H1 (cell line): ENCODE data around the gene CNNM4. TPM values are rescaled to one million over a fixed set of nuclear protein-coding genes. Genes with fewer than 3 reads are reported as not detected.

Experiments used
- CTCF ChIA-PET: fragments of 300-600 bp; sonication (Branson Sonifier 250); formaldehyde crosslinking; loops from one replicate; lab custom pipeline; 2021; ENCODE audit not compliant: partially characterized antibody; lab: Charles Lee
- POLR2A ChIA-PET: fragments of 300-600 bp; sonication (Branson Sonifier 250); formaldehyde crosslinking; loops from one replicate; lab custom pipeline; 2021; ENCODE audit warnings: inconsistent platforms; ENCODE audit not compliant: partially characterized antibody; lab: Charles Lee
- DNase-seq, 2 experiments: peaks; one replicate each; pipeline versions ENCODE4 v3.0.0 to v3.0.0-alpha.2; 2010 to 2022; ENCODE audit warnings: low spot score in 2 of 2, low read depth in 1 of 2, mixed read lengths in 1 of 2
- FAIRE-seq: peaks from 2 replicates; lab custom pipeline; 2011; peaks lifted over from hg19 to GRCh38; lab: Jason Lieb, UNC
- H2AFZ ChIP-seq: 2 replicates; pipeline ENCODE4 v1.8.1; 2012; ENCODE audit warnings: low read length, inconsistent platforms
- H2AK5ac ChIP-seq: 2 replicates; pipeline ENCODE4 v1.6.1; 2013; ENCODE audit warnings: low read depth, low read length
- H2BK120ac ChIP-seq: replicated peaks from 2 replicates; pipeline ENCODE3; 2013; ENCODE audit warnings: low read depth, low read length, inconsistent platforms
- H2BK12ac ChIP-seq: 2 replicates; pipeline ENCODE4 v1.6.1; 2013; ENCODE audit warnings: low read depth, low read length
- H2BK15ac ChIP-seq: 2 replicates; pipeline ENCODE4 v1.6.1; 2013; ENCODE audit warnings: low read length
- H2BK20ac ChIP-seq: 2 replicates; pipeline ENCODE4 v1.6.1; 2013; ENCODE audit warnings: low read length
- H2BK5ac ChIP-seq: 2 replicates; pipeline ENCODE4 v1.6.1; 2013; ENCODE audit warnings: low read depth, low read length
- H3K14ac ChIP-seq: 2 replicates; pipeline ENCODE4 v1.6.1; 2013; ENCODE audit warnings: inconsistent platforms; ENCODE audit not compliant: insufficient read length
- H3K18ac ChIP-seq: 2 replicates; pipeline ENCODE4 v1.6.1; 2013; ENCODE audit warnings: low read length; ENCODE audit errors: extremely low read depth
- H3K23ac ChIP-seq: 2 replicates; pipeline ENCODE4 v1.6.1; 2013; ENCODE audit warnings: inconsistent platforms; ENCODE audit not compliant: insufficient read length
- H3K23me2 ChIP-seq: 2 replicates; pipeline ENCODE4 v1.6.1; 2013; ENCODE audit warnings: low read depth, low read length
- H3K27ac ChIP-seq: 2 replicates; pipeline ENCODE4 v1.6.1; 2011; ENCODE audit warnings: low read depth, low read length, inconsistent platforms
- H3K27me3 ChIP-seq, 4 experiments: replicated peaks in 1 of 4; 1 replicate in 1 of 4; 2 replicates in 3 of 4; pipeline versions ENCODE4 v1.6.1 to v1.8.1; 2011 to 2013; ENCODE audit warnings: low read length in 3 of 4, mild to moderate bottlenecking in 3 of 4, inconsistent platforms in 2 of 4, mixed read lengths in 2 of 4, moderate library complexity in 1 of 4; ENCODE audit not compliant: control insufficient read depth in 3 of 4, insufficient read depth in 3 of 4; ENCODE audit errors: extremely low read depth in 1 of 4
- H3K36me3 ChIP-seq, 4 experiments: 2 replicates each; pipeline versions ENCODE4 v1.6.1 to v1.8.1; 2011 to 2013; ENCODE audit warnings: mild to moderate bottlenecking in 4 of 4, low read length in 3 of 4, moderate library complexity in 2 of 4, control low read depth in 1 of 4, inconsistent platforms in 1 of 4; ENCODE audit not compliant: insufficient read depth in 4 of 4, control insufficient read depth in 2 of 4
- H3K4ac ChIP-seq: replicated peaks from 2 replicates; pipeline ENCODE3; 2013; ENCODE audit warnings: low read length, low read depth, mixed read lengths, inconsistent platforms; ENCODE audit not compliant: insufficient read length
- H3K4me1 ChIP-seq, 4 experiments: replicated peaks in 1 of 4; 1 replicate in 1 of 4; 2 replicates in 3 of 4; pipeline versions ENCODE4 v1.6.1 to v1.8.1; 2011 to 2013; ENCODE audit warnings: low read length in 3 of 4, inconsistent platforms in 2 of 4, mixed read lengths in 1 of 4; ENCODE audit not compliant: insufficient read depth in 4 of 4, control insufficient read depth in 3 of 4
- H3K4me2 ChIP-seq, 2 experiments: 2 replicates each; pipeline versions ENCODE4 v1.6.1 to v1.8.1; 2011 to 2013; ENCODE audit warnings: low read depth in 2 of 2, low read length in 2 of 2, control low read depth in 1 of 2, inconsistent platforms in 1 of 2, mild to moderate bottlenecking in 1 of 2; ENCODE audit not compliant: insufficient read depth in 1 of 2
- H3K4me3 ChIP-seq, 4 experiments: fragments of 200-600, 300-600 bp in 1 of 4; sonication (generic), shearing (Covaris generic), sonication (Bioruptor Twin) in 1 of 4; 2 replicates each; pipeline versions ENCODE4 v1.5.1 to v1.8.1; 2011 to 2016; ENCODE audit warnings: low read length in 4 of 4, low read depth in 3 of 4, control low read depth in 2 of 4, inconsistent platforms in 2 of 4, mild to moderate bottlenecking in 2 of 4, mixed read lengths in 1 of 4, moderate library complexity in 1 of 4; ENCODE audit not compliant: insufficient read depth in 2 of 4; ENCODE audit errors: extremely low read depth in 1 of 4
- H3K56ac ChIP-seq: replicated peaks from 2 replicates; pipeline ENCODE3; 2013; ENCODE audit warnings: low read depth, mild to moderate bottlenecking, mixed read lengths, low read length, inconsistent platforms; ENCODE audit not compliant: insufficient read length
- H3K79me1 ChIP-seq: 2 replicates; pipeline ENCODE4 v1.6.1; 2013; ENCODE audit warnings: low read depth, low read length, control low read depth
- H3K79me2 ChIP-seq, 2 experiments: 2 replicates each; pipeline versions ENCODE4 v1.6.1 to v1.8.1; 2012 to 2013; ENCODE audit warnings: low read length in 2 of 2, mild to moderate bottlenecking in 2 of 2, inconsistent platforms in 1 of 2; ENCODE audit not compliant: insufficient read depth in 2 of 2, control insufficient read depth in 1 of 2
- H3K9ac ChIP-seq, 4 experiments: replicated peaks in 1 of 4; 1 replicate in 1 of 4; 2 replicates in 3 of 4; pipeline versions ENCODE4 v1.6.1 to v1.8.1; 2011 to 2013; ENCODE audit warnings: low read depth in 3 of 4, low read length in 3 of 4, control low read depth in 2 of 4, mild to moderate bottlenecking in 2 of 4, moderate library complexity in 2 of 4, inconsistent platforms in 1 of 4; ENCODE audit errors: extremely low read depth in 1 of 4
- H3K9me3 ChIP-seq, 2 experiments: 2 replicates each; pipeline versions ENCODE4 v1.6.1 to v1.8.1; 2012 to 2013; ENCODE audit warnings: mild to moderate bottlenecking in 2 of 2, moderate library complexity in 2 of 2, control low read depth in 1 of 2, inconsistent platforms in 1 of 2, low read depth in 1 of 2, low read length in 1 of 2, mixed read lengths in 1 of 2; ENCODE audit not compliant: insufficient read depth in 2 of 2
- H4K20me1 ChIP-seq, 2 experiments: replicated peaks in 1 of 2; 2 replicates each; pipeline versions ENCODE3 to v1.8.1; 2011 to 2013; ENCODE audit warnings: inconsistent platforms in 2 of 2, low read length in 2 of 2, mild to moderate bottlenecking in 1 of 2; ENCODE audit not compliant: insufficient read depth in 2 of 2, control insufficient read depth in 1 of 2
- H4K5ac ChIP-seq: 2 replicates; pipeline ENCODE4 v1.6.1; 2013; ENCODE audit warnings: low read length, low read depth, mixed read lengths, inconsistent platforms; ENCODE audit not compliant: insufficient read length
- H4K8ac ChIP-seq: 2 replicates; pipeline ENCODE4 v1.8.0; 2013; ENCODE audit warnings: mild to moderate bottlenecking, moderate library complexity, low read length, inconsistent platforms; ENCODE audit not compliant: insufficient read depth; ENCODE audit errors: extremely low read depth
- H4K91ac ChIP-seq: replicated peaks from 2 replicates; pipeline ENCODE3; 2013; ENCODE audit warnings: low read length, mixed read lengths, inconsistent platforms; ENCODE audit not compliant: insufficient read length
- HDAC6 ChIP-seq: IDR thresholded peaks from one replicate; pipeline ENCODE4 v1.7.1; 2012; ENCODE audit warnings: low read depth, mild to moderate bottlenecking, inconsistent platforms, low read length, moderate library complexity
- POLR2AphosphoS5 ChIP-seq: IDR thresholded peaks from 2 replicates; pipeline ENCODE4 v1.6.1; 2011; ENCODE audit warnings: low read depth, low read length
- SIX5 ChIP-seq: IDR thresholded peaks from 2 replicates; pipeline ENCODE4 v1.6.1; 2011; ENCODE audit warnings: mild to moderate bottlenecking, low read depth, low read length
- SP1 ChIP-seq: IDR thresholded peaks from 2 replicates; pipeline ENCODE4 v1.6.1; 2011; ENCODE audit warnings: low read depth, low read length
- SRF ChIP-seq: IDR thresholded peaks from 2 replicates; pipeline ENCODE4 v1.6.1; 2011; ENCODE audit warnings: mild to moderate bottlenecking, low read depth, low read length, moderate library complexity
- WGBS, 2 experiments: shearing (Covaris generic) in 1 of 2; methylation state at CpG; one replicate each; pipeline versions ENCODE4 v1.1.6 to v1.1.7; 2013 to 2015; ENCODE audit warnings: low lambda C conversion rate in 2 of 2, mixed read lengths in 2 of 2, inconsistent platforms in 1 of 2, low coverage in 1 of 2, missing lambda C conversion rate in 1 of 2; ENCODE audit not compliant: insufficient replicate concordance in 2 of 2, insufficient coverage in 1 of 2, insufficient read length in 1 of 2; ENCODE audit errors: extremely low coverage in 1 of 2, missing lambda C conversion rate in 1 of 2; 5-methylcytosine and 5-hydroxymethylcytosine counted together
- polyA plus RNA-seq, 7 experiments: library from polyadenylated mRNA; depleted of rRNA in 3 of 7; stranded (reverse) in 5 of 7; unstranded in 2 of 7; fragments of >200 nt in 5 of 7; fragments of 200-250 nt in 2 of 7; gene quantifications; 1 replicate in 5 of 7; 2 replicates in 1 of 7; 4 replicates in 1 of 7; pipeline versions ENCODE4 v1.2.1 to v1.2.3, GENCODE V29; 2011 to 2013; ENCODE audit warnings: missing spikeins in 2 of 7, mixed read lengths in 2 of 7
- total RNA-seq: library from RNA; stranded (reverse); fragmentation: NEBNext Ultra II Directional; extraction: Animal tissue kit (Norgen Biotek cat#: 25700); gene quantifications from 2 replicates; pipeline ENCODE4 v1.2.1, GENCODE V29; 2021
- TF ChIP-seq, protein P1 (sequence below): IDR thresholded peaks from 2 replicates; pipeline ENCODE4 v1.6.1; 2011; ENCODE audit warnings: low read depth, mild to moderate bottlenecking, low read length; ENCODE audit not compliant: insufficient read depth

Gene CNNM4
- total and polyA plus RNA-seq, 2 of the 8 experiments (the other 6 are each of a cell fraction or from before 2014, with no cell fraction given): 10.3 to 11.0 TPM

DNA sequence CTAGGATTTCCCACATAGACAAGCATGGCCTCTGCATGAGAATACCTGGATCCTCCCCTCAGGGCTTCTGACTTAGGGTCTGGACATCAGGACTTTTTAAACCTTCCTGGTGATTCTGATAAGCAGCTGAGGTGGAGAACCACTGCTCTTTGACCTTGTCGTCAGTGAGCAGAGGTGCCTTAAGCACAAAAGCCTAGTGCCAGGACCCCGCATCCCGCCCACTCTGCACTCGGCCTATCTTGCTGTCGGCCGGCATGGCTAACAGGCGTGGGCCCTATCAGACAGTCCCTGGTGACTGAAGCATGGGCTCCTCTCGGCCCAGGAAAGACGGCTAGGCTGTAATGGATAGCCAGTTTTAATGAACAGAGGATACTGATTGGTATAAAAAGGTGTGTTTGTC, 76.9 kb downstream of the CNNM4 start:
- Histone ChIP-seq H3K4me3 (no peak overlapping the region), H3K18ac (no peak overlapping the region), H3K79me1 (peaks cover 4% of the 10 kb centered on the region; the same call in 1 of the 2 replicates), H4K91ac (no peak overlapping the region), H3K36me3 (peaks cover 0 to 19% (median 2%) of the 10 kb centered on the region in 4 experiments; a peak in 6 of 8 replicates), H2BK12ac (no peak overlapping the region), H2AFZ (no peak overlapping the region), H3K56ac (no peak overlapping the region), H2BK120ac (no peak overlapping the region), H3K14ac (no peak overlapping the region), H2BK15ac (no peak overlapping the region), H2BK20ac (no peak overlapping the region), H4K5ac (no peak overlapping the region), H4K20me1 (peaks cover 0 to 7% of the 10 kb centered on the region in 2 experiments), H3K23me2 (no peaks in the 10 kb centered on the region; the same call in 1 of the 2 replicates), H2BK5ac (no peak overlapping the region; the same call in 1 of the 2 replicates), H4K8ac (no peak overlapping the region), H3K23ac (no peak overlapping the region), H2AK5ac (no peak overlapping the region), H3K4me2 (no peak overlapping the region), H3K27ac (no peak overlapping the region), H3K9ac (no peak overlapping the region), H3K4me1 (peaks cover under 1 to 8% (median 6%) of the 10 kb centered on the region in 4 experiments), H3K4ac (no peak overlapping the region), H3K79me2 (no peaks in the 10 kb centered on the region), H3K9me3 (no peaks in the 10 kb centered on the region), H3K27me3 (no peaks in the 10 kb centered on the region)
- CTCF ChIA-PET: interaction anchor here (1.1 to 4.9 kb wide), 4 partner anchors 17 to 113 kb away, joined by 3 to 22 read pairs (median 6); partner anchors contain the start of gene ANKRD39
- 93% methylated on average over 9 of the region's 9 CpGs; no CpG with 5 or more reads in 1 of the 2 experiments for WGBS, 2 experiments
- DNase-seq (no peak), FAIRE-seq (no peak)
- POLR2A ChIA-PET: interaction anchor here (1.4 to 3.3 kb wide), 6 partner anchors 11 to 31 kb away, joined by 3 to 16 read pairs (median 4); partner anchors contain the start of gene ANKRD39
- TF ChIP-seq, protein P1, sequence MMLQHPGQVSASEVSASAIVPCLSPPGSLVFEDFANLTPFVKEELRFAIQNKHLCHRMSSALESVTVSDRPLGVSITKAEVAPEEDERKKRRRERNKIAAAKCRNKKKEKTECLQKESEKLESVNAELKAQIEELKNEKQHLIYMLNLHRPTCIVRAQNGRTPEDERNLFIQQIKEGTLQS: no peak
- TF ChIP-seq SRF: no peak
- TF ChIP-seq POLR2AphosphoS5: no peak
- TF ChIP-seq SIX5: no peak
- TF ChIP-seq HDAC6: no peak
- TF ChIP-seq SP1: no peak
